Occipital lobe (tissue), 2 donors: ENCODE results near the gene SYN1. TPM values are rescaled to one million over a fixed set of nuclear protein-coding genes. Genes with fewer than 3 reads are reported as not detected.

Experiments
- DNase-seq: peaks from one replicate; lab custom pipeline; 2025; lab: John Stamatoyannopoulos, UW
- total RNA-seq: library from RNA; depleted of rRNA; stranded (reverse); fragments of >200 nt; gene quantifications from one replicate; pipeline ENCODE4 v1.2.3, GENCODE V29; 2014

SYN1 gene
- total RNA-seq, 1 donor from 2014 or later, result 17.5 TPM

DNA sequence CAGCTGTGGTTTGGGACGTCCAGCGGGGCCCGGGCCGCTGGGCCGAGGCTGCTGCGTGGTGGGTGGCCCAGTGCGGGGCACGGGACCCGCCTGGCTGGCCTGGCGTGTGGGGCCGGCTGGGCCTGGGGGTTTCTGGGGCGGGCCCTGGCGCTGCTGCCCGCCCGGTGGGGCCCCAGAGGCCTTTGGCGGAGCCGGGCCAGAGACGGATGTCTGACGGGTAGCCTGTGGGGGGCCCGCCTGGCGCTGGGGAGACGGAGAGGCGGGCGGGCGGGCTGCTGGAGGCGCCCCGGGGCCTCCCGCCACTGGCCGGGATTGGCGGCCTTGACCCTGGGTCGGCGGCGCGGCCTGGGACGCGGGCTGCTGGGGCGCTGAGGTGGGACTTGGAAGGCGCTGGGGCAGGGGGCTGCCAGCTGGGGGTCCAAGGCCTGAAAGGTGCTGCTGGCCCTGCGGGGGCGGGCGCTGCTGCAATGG lies 45.5 kb downstream of the SYN1 start:
- no peak for DNase-seq

DNA sequence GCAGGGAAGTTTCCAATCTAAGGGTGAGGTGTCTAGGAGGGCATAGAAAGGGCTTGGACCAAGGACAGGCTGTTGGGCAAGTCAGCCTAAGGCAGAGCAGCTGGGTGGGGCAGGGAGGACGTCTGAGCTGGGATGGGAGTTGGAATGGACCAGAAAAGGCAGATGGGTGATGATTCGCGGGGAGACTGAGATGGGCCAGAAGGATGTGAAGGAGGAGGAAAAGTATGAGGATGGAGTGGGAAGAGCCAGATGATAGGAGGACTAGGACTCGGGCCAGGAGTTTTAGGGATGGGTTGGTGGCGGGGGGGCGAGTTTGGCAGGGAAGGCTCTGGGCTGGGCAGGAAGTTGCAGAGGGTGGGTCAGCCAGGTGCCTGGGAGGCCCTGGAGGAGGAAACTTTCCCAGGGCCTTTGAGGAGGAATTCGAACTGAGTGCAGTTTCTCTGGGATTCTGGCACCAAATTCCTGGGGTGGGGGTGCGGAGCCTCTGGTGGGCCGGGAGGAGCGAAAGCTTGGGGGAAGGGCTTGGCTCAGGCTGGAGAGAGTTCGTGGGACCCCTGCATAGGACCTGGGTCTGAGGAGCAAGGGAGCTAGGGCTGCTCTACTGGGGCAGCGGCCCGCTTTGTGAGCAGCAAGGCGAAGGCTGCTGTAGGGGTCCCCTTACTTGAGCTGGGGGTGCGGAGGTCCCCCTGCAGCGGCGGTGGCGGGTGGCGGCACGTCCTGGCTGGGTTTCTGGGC lies 46.1 kb downstream of the SYN1 start:
- DNase-seq, result no peak

DNA sequence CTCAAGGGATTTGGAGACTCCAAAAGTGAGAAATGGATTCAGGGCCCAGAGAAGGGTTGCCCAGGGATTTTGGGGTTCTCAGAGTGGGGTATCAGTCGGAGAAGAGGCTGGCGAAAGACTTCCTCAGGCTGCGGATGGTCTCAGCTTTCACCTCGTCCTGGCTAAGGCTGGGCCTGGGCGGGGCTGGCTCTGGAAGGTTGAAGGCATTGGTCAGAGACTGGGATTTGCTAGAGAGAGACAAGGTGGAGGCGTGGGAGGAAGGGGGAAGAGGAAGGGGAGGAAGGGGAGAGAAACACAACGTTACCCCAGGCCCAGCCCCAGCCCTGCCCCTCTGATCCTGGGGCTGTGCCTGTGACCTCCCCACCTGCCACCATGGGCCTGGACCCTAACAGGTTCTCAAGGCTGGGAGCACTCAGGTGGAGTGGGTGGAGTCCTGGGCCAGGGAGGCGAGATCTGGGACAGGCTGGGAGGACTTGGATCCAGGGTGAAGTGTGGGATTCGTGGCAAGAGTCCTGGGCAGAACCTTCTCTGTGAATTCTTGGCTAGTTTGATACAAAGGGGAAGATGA lies 46.8 kb downstream of the SYN1 start:
- DNase-seq, result no peak

DNA sequence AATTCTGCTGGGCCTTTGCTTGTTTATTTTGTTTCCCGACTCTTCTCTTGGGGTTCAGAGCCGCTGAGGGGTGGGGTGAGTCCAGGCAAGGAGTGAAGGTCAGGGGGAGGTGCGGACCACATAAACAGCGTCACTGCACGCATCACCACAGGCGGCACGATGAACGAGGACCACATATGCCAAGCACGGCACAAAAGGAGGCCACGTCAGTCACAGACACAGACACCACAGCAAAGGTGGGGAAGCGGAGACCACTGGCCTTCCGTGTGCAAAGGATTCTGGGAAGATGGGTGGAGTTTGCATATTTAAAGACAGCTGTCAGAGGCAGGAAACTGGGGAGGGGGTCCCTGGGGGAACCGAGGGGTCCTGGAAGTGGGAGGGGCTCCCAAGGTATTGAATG lies 47.8 kb downstream of the SYN1 start:
- no peak for DNase-seq

DNA sequence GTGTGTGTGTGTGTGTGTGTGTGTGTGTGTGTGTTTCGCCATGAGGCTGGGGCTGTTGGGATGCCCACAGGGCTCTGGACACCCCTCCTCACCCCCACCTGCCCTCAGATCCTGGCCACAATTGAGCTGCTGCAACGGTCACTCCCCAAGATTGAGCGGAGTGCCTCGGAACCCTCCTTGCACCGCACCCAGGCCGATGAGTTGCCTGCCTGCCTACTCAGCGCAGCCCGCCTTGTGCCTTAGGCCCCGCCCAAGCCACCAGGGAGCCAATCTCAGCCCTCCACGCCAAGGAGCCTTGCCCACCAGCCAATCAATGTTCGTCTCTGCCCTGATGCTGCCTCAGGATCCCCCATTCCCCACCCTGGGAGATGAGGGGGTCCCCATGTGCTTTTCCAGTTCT lies 48.4 kb downstream of the SYN1 start:
- DNase-seq, result no peak

DNA sequence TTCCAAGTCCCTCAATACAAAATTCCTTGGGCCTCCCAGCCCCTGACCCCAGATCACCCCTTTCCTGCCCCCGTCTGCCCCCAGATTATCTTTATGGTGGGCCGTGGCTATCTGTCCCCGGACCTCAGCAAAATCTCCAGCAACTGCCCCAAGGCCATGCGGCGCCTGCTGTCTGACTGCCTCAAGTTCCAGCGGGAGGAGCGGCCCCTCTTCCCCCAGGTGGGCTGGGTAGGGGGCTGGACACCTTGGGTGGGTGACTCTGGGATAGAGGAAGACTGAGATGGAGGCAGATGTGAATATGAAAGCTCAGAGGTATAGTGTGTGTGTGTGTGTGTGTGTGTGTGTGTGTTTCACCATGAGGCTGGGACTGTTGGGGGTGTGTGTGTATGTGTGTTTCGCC lies 48.9 kb downstream of the SYN1 start:
- DNase-seq, result no peak

DNA sequence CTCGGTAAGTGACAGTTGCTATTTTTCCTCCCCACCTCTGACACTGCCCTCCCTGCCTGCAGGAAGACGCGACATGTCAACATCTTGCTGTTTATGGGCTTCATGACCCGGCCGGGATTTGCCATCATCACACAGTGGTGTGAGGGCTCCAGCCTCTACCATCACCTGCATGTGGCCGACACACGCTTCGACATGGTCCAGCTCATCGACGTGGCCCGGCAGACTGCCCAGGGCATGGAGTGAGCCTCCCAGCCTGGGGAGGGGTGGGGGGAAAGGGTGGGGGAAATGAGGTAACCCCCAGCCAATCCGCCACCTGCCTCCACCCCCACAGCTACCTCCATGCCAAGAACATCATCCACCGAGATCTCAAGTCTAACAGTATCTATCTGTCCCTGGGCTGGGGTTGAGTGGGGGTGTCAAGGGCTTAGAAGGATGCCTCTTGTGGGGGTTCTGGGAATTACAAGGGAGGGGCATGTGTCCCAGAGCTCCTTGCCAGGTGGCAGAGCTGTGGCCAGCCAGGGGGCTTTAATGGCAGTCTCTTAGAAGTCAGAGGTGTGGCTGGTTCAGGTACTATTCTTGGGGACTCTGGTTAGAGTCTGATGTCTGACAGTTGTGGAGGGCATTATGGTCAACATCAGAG lies 50.9 kb downstream of the SYN1 start:
- no peak for DNase-seq

DNA sequence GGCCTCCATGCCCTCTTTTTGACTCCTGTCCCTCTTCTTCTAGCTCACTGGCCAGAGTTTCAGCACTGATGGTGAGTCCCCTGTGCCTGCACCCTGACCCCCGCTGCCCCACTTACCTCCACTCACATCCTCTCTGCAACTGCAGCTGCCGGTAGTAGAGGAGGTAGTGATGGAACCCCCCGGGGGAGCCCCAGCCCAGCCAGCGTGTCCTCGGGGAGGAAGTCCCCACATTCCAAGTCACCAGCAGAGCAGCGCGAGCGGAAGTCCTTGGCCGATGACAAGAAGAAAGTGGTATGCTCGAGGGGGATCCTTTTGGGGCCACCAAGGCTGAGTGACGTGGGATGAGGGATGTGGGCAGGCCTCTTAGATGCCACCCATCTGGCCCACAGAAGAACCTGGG lies 52.8 kb downstream of the SYN1 start:
- DNase-seq, result no peak

GRCh38 chrX:47564438-47565085 lies 55.1 kb downstream of the SYN1 start:
- no peak for DNase-seq

DNA sequence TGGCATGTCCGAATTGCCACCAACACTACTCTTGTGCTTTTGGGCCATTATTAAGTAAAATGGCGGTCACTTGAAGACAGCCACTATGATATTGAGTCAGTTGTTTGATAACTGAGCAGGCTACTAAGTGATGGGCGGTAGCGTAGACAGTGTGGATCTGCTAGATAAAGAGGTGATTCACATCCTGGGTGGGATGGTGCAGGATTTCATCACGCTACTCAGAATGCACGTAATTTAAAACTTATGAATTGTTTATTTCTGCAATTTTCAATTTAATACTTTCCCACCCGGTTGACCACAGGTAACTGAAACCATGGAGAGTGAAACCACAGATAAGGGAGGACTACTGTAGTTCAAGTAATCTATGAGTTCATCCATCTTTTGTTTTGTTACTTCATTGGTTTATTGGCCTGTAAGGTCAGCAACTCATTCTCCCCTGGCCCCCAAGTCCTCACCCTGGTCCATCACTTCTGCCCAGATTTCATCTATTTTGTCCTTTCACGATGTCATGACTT lies 55.8 kb downstream of the SYN1 start:
- DNase-seq, result no peak

DNA sequence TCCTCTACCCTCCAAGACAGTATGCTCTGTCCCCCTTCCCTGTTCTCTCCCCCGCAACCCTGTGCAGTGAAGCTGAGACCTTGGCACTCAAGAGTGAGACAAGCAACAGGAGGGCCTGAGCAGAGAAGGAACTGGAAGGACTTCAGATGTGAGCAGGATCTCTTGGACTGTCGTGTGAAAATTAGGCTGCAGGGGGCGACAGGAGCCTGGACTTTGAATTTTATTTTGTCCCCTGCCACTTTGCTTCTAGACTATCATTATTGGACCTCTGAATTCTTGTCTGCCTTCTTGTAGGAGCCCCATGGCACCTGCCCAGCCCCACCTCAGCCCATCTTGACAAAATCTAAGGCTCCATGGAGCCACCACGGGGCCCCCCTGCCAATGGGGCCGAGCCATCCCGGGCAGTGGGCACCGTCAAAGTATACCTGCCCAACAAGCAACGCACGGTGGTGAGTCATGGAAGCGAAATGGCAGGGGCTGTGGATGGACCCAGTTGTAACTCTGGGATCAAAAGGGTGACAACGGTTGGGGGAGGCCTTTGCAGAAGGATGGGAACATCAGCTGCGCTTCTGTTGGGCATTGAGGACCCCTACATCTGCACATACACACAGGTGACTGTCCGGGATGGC lies 56.9 kb downstream of the SYN1 start:
- DNase-seq, result no peak

- DNase-seq, result no peak
Measured at GRCh38 chrX:47561659-47562151, 58.0 kb downstream of the SYN1 start.

GRCh38 chrX:47560934-47561658 lies 58.6 kb downstream of the SYN1 start, which contains the start of gene ARAF:
Gene ARAF, plus strand, starts transcription at chrX:47561205. Its CDS starts 1,763 bp downstream, at chrX:47562968.
- peak; percentile 94 for DNase-seq

DNA sequence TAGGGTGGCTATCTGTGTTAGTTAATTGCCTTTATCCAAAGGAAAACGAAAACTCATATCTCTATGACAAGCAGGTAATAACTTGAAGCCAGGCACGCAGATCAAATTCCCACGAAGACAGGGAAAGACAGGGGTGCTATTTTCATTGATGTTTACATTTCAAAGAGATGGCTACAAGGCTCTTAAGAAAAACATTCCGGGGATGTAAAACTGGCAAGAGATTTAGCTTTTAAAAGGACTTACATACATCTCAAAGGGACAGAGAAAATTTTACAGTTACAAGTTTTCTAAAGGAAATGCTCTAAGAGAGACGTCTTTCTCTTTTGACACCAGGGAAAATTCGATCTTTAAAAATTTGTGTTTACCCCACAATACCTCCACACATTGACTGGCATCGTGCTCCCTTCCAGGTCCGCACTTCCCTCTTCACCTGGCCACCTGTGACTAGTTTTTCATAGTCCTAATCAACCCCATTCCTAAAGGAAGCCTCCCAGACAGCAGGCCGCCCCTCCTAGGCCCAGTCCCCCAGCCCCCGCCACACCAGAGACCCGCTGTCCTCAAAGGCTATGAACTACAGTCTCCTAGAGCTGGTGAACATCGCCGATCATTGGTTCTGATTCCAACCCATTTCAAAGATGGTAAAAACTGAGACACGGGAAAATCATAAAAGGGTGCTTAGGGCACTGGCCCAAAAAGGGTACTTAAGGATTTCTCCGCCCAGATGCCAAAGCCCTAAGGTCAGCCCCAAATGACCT lies 59.3 kb downstream of the SYN1 start:
- no peak for DNase-seq

GRCh38 chrX:47558436-47558835 lies 61.2 kb downstream of the SYN1 start:
- DNase-seq, result no peak

- DNase-seq, result peak; percentile 85
Measured at GRCh38 chrX:47556045-47556623, 63.5 kb downstream of the SYN1 start.

DNA sequence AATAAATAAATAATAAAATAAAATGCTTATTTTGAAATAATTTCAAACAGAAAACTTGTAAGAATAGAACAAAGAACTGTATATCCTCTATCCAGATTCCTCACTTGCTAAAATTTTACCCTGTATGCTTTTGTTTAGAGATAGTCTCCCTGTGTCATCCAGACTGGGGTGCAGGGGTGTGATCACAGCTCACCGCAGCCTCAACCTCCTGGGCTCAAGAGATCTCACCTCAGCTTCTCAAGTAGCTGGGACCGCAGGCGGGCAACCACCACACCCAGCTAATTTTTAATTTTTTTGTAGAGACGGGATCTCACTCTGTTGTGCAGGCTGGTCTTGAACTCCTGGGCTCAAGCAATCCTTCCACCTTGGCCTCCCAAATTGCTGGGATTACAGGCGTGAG lies 76.2 kb downstream of the SYN1 start:
- DNase-seq, result no peak

- DNase-seq, result peak; percentile 74
Measured at GRCh38 chrX:47540754-47541538, 78.7 kb downstream of the SYN1 start.

- DNase-seq, result no peak
Measured at GRCh38 chrX:47539860-47540259, 79.8 kb downstream of the SYN1 start.
